SK-N-SH treated with all-trans-retinoic acid at 6 μM for 48 hours (cell line): Measurements from ENCODE around the gene ODAM.

Experiments
- GLIS3 ChIP-seq: fragments of 250-450 bp; sonication (Bioruptor Pico); IDR thresholded peaks from 2 replicates; pipeline ENCODE4 v1.5.0; 2020; ENCODE audit warnings: mild to moderate bottlenecking, moderate library complexity
- ISL1 ChIP-seq: fragments of 250-450 bp; sonication (Bioruptor Pico); IDR thresholded peaks from 2 replicates; pipeline ENCODE4 v2.1.2; 2022; ENCODE audit warnings: mild to moderate bottlenecking, moderate library complexity
- OSR1 ChIP-seq: fragments of 250-450 bp; sonication (Bioruptor Pico); IDR thresholded peaks from 2 replicates; pipeline ENCODE4 v1.8.0; 2022; ENCODE audit warnings: moderate library complexity, mild to moderate bottlenecking, inconsistent platforms
- PATZ1 ChIP-seq: fragments of 250-450 bp; sonication (Bioruptor Pico); IDR thresholded peaks from 2 replicates; pipeline ENCODE4 v1.8.0; 2020; ENCODE audit warnings: mild to moderate bottlenecking, moderate library complexity, borderline replicate concordance
- POU6F1 ChIP-seq: fragments of 250-450 bp; sonication (Bioruptor Pico); IDR thresholded peaks from 2 replicates; pipeline ENCODE4 v1.8.0; 2021; ENCODE audit warnings: low read depth, mild to moderate bottlenecking, moderate library complexity, borderline replicate concordance
- RARB ChIP-seq: fragments of 250-450 bp; sonication (Bioruptor Pico); IDR thresholded peaks from 2 replicates; pipeline ENCODE4 v1.8.0; 2021; ENCODE audit warnings: mild to moderate bottlenecking, moderate library complexity
- TSHZ2 ChIP-seq: fragments of 250-450 bp; sonication (Bioruptor Pico); IDR thresholded peaks from 2 replicates; pipeline ENCODE4 v1.5.0; 2020; ENCODE audit warnings: mild to moderate bottlenecking, moderate library complexity
- ZFP3 ChIP-seq: fragments of 250-450 bp; sonication (Bioruptor Pico); IDR thresholded peaks from 2 replicates; pipeline ENCODE4 v1.5.0; 2020; ENCODE audit warnings: mild to moderate bottlenecking, moderate library complexity
- TF ChIP-seq, protein P1 (sequence below): fragments of 250-450 bp; sonication (Bioruptor Pico); IDR thresholded peaks from 2 replicates; pipeline ENCODE4 v1.5.1; 2020; ENCODE audit warnings: low read depth, mild to moderate bottlenecking, moderate library complexity

DNA sequence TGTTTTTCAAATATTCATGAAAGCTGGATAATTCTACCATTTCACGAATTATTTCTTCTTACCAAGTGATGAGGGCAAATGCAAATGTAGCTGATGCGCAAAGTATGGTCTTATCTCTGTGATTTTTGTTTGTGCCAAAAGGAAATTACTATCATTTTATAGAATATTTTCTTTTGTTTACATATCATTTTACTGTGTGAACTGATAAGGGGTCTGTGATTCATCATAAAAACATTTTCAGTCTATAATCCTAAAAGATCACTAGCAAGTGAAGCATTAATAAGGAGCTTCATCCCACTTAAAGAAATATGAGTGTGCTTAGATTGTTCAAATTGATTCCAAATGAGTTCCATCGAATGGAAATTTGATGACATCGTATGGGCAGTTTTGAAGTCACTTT is 47.6 kb downstream of the ODAM start:
- TF ChIP-seq ZFP3 (CRISPR knock-in tag) (no peak), ISL1 (CRISPR knock-in tag) (no peak), POU6F1 (CRISPR knock-in tag) (no peak), RARB (CRISPR knock-in tag) (no peak), OSR1 (CRISPR knock-in tag) (no peak), PATZ1 (CRISPR knock-in tag) (no peak), TSHZ2 (CRISPR knock-in tag) (no peak), GLIS3 (CRISPR knock-in tag) (no peak)
- TF ChIP-seq, protein P1, sequence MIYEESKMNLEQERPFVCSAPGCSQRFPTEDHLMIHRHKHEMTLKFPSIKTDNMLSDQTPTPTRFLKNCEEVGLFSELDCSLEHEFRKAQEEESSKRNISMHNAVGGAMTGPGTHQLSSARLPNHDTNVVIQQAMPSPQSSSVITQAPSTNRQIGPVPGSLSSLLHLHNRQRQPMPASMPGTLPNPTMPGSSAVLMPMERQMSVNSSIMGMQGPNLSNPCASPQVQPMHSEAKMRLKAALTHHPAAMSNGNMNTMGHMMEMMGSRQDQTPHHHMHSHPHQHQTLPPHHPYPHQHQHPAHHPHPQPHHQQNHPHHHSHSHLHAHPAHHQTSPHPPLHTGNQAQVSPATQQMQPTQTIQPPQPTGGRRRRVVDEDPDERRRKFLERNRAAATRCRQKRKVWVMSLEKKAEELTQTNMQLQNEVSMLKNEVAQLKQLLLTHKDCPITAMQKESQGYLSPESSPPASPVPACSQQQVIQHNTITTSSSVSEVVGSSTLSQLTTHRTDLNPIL (CRISPR knock-in tag), result no peak
